HG03196 (cell line): Measurements from ENCODE around the gene COPS4.
"Not testable (repeated sequence)": the region's sequence is repeated elsewhere in the genome, so short reads cannot be mapped to it uniquely, and the experiment has no call there.

Source experiments
- ATAC-seq: cut with Tn5 transposase; IDR thresholded peaks from one replicate; pipeline ENCODE4 v1.9.1; 2021; ENCODE audit not compliant: unreplicated experiment

Gene COPS4

DNA sequence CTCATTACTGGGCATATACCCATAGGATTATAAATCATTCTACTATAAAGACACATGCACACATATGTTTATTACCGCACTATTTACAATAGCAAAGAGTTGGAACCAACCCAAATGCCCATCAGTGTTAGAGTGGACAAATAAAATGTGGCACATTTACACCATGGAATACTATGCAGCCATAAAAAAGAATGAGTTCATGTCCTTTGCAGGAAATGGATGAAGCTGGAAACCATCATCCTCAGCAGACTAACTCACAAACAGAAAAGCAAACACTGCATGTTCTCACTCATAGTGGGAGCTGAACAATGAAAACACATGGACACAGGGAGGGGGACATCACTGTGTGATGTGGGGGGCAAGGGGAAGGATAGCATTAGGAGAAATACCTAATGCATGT, 11.4 kb upstream of the COPS4 start:
- not testable (repeated sequence) for ATAC-seq

DNA sequence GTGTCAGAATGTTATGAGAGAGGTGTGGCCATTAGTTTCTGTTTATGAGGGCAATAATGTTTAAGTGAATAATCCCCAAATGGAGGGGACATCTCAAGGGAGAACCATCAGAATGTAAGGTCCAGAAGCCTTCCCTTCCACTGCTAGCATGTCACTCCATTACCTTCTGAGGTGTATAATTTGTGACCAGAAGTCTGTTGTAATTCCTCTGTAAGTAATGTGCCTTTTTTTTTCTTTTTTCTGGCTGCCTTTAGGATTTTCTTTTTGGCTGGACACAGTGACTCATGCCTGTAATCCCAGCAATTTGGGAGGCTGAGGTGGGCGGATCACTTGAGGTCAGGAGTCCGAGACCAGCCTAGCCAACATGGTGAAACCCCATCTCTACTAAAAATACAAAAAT, 10.8 kb upstream of the COPS4 start:
- ATAC-seq = no peak

DNA sequence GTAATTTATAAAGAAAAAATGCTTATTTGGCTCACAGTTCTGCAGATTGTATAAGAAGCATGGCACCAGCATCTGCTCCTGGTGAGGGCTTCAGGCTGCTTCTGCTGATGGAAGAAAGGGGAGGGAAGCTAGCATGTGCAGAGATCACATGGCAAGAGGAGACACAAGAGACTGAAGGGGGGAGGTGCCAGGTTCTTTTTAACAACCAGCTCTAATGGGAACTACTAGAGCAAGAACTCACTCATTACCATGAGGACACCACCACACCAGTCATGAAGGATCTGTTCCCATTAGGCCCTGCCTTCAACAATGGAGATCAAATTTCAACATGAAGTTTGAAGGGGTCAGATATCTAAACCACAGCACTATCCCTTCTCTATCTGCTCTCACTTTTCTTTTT, 9.4 kb upstream of the COPS4 start:
- ATAC-seq = no peak

DNA sequence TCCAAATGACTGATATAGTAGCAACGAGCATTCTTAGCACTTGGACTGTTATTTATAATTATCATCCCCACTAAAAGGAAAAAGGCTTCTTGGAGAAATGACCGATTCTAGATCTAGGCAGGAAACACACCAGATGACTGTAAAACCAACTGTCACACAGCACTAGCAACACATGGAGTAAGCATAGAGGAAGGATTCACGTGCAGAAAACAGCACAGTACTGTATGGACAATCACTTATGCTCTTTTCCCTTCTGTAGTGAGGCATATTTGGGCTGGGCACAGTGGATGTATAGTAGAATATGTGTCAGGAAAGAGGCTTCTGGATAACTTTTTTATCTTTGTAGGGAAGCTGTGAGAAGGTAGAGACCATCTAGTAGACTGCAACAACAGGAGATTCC, 6.0 kb upstream of the COPS4 start:
- ATAC-seq = no peak

DNA sequence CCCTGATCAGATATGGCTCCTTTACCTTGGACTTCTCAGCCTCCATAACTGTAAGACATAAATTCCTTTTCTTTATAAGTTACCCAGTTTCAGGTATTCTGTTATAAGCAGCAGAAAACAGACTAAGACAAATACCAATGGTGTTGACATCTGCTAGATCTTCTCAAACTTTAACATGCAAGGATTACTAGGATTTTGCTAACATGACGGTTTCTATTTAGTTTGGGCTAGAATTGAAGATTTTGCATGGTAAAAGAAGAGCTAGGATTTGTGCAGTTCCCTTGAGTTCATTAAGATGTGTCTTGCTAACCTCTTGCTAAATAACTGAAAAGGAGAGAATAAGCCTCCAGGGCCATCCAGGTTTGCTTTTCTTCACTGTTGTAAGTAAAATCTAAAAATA, 5.3 kb upstream of the COPS4 start:
- no peak for ATAC-seq

DNA sequence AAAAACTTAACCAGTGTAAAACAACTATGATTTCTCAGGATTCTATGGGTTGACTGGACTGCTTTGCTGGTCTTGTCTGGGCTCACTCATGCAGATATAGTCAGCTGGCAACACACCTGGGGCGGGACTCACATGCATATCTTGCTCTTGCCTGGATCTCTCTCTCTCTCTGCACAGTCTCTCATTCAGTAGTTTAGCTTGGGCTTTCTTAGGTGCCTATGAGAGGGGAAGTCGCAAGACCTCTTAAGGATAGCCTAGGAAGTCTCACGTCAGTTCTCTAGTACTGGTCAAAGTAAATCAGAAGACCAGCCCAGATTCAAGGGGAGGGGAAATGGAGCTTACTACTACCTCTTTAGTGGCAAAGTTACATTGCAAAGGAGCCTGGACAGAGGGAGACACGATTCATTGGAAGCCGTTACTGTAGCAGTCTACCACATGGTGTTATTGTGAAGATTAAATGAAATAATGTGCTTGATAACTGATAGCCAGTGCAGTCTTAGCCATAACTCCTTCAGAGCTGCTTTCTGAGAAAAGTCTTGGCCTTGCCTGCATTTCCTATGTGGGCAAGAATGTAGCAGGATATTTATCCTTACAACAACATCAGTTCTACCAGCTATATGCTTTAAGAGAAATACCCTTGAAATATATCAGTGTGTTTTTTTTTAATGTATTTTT, 2.1 kb downstream of the COPS4 start:
- no peak for ATAC-seq

DNA sequence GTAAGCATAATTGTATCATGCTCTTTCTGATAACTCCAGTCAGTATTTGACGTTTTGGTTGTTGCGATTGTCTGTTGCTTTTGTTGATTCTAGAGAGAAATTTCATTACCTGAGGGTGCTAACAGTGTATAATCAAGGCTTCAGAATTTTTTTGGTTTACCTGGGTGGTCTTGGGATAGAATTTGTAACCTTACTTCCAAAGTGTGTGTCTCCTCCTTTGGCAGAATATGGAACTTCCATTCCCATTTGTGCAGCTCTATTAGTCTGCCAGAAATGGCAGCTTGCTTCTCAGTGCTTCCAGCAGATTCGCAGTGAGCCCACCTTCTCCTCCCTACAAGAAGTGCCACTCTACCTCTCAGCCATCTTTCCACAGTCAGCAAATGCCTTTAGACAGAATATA, 5.3 kb downstream of the COPS4 start:
- ATAC-seq = no peak

DNA sequence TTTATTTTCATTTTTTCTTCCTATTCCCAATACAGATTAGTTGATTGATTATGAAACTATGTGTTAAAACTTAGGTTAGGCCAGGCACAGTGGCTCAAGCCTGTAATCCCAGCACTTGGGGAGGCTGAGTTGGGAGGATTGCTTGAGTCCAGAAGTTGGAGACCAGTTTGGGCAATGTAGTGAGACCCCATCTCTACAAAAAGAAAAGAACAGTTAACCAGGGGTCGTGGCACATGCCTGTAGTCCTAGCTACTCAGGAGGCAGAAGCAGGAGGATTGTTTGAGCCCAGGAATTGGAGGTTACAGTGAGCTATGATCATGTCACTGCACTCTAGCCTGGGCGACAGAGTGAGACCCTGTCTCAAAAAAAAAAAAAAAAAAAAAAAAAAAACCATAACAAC, 8.2 kb downstream of the COPS4 start:
- not testable (repeated sequence) for ATAC-seq

DNA sequence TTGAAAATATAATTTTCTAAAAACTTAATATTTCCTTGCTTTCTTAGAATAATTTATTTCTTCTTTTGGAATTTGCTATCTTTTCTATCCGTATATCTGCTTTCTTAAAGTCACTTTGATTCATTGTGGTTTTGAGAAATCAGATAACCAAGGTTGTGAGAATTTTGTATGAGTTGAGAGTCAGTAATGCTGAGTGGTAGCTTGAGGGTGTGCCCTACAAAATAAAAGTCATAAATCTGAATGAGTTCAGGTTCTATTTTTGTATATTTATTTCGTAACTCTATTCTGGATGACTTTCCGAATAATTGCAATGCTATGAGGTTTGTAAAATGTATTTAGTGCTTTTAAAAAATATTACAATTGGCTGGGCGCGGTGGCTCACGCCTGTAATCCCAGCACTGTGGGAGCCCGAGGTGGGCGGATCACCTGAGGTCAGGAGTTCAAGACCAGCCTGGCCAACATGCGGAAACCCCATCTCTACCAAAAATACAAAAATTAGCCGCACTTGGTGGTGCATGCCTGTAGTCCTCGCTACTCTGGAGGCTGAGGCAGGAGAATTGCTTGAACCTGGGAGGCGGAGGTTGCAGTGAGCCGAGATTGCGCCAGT, 8.9 kb downstream of the COPS4 start:
- ATAC-seq = no peak

DNA sequence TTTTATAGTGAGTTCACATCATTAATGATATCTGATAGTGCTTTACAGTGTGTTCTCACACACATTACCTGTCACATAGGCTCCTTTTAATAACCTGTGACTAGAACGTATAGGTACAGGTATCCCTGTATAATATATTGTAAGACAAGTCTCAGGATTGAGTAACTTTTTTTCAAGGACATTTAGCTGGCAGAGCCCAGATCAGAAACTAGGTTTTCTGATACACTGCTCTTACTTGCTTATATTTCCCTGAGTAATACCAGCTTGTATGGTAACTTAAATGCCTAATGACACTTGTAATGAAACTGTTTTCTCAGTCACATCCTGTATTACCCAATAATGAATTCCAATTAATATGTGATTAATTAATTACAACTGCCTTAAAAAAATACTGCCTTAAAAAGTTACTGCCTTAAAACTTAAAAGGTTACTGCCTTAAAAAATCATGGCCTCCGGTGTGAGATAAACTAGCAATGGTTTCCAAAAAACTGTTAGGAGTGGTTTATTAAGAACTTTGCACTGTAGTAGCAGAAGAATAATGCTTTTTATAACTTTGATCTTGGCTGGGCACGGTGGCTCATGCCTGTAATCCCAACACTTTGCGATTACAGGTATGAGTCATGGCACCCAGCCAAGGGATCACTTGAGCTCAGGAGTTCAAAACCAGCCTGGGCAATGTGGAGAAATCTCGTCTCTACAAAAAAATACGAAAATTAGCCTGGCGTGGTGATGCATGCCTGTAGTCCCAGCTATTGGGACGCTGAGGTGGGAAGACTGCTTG, 11.9 kb downstream of the COPS4 start:
- ATAC-seq = no peak

DNA sequence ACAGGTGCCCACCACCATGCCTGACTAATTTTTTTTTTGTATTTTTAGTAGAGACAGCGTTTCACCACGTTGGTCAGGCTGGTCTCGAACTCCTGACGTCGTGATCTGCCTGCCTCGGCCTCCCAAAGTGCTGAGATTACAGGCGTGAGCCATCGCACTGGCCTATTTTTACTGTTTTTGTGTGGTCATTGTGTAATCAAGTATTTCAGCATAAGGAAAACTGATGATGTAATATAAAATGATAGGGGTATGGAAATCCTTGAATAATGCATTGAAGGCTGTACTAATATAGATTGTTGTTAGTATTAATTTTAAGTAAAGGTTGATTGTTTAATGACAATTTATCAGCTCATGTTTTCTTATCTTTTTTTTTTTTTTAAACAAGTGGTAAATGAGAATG, 13.8 kb downstream of the COPS4 start:
- ATAC-seq = not testable (repeated sequence)

DNA sequence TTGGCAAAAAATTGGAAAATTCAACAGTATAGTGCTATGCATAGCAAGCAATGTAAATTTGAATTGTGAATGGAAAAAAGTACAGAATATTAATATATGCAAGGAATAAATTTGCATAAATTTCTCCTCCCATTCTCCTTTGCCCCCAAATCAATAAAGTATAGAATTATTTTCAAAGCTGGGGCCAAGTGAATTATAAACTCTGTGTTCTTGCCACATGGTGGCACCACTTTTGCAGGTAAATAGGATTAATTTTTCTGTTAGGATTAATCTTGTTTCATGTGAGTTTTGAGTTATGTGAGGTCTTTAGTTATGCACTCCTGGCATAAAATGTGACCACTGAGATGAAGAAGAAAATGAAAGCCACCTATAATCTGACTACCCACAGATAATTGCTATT, 19.9 kb downstream of the COPS4 start:
- ATAC-seq = no peak

DNA sequence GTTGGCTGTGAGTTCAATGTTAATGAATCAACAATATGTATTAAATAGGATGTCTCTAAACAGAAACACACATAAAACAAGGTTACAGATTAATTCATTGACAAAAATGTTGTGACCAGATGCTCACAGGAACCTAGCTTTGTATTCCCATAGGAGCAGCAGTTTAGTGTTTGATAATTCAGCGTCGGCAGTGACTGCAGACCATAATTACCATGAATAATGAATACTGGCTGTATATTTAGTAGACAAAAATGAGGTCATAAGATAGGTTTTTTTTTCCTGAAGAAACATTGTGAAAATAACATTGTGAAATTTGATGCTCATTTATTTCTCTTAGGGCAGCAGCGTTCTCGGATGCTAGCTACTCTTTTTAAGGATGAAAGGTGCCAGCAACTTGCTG, 27.8 kb downstream of the COPS4 start:
- ATAC-seq = no peak

DNA sequence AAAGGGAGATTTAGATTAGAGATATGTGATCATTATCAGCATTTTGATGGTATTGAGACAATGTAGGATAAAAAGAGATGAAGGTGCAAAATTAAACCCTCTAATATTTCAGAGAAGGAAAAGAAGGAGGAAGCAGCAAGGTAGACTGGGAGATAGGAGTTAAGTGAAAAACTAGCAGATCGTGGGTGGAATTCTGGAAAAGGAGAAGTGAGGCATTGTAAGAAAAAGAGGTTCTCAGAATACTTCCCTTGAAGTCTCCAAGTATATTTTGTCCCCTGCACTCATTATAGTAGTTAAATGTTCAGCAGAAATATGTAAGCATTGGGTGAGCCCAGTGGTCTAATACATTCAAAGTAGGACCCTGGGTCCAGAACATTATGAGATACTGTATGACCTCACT, 30.3 kb downstream of the COPS4 start:
- no peak for ATAC-seq

DNA sequence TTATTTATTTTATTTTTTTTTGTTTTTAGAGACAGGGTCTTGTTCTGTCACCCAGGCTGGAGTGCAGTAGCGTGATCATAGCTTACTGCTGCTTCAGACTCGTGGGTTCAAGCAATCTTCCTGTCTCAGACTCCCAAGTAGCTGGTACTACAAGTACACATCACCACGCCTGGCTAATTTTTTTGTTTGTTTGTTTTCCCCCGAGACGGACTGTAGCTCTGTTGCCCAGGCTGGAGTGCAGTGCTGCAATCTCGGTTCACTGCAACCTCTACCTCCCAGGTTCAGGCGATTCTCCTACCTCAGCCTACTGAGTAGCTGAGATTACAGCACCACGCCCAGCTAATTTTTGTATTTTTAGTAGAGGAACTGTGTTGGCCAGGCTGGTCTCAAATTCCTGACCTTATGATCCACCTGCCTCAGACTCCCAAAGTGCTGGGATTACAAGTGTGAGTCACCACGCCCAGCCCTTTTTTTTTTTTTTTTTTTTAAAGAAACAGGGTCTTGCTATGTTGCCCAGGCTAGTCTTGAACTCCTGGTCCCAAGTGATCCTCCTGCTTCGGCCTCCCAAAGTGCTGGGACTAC, 32.2 kb downstream of the COPS4 start:
- no peak for ATAC-seq

DNA sequence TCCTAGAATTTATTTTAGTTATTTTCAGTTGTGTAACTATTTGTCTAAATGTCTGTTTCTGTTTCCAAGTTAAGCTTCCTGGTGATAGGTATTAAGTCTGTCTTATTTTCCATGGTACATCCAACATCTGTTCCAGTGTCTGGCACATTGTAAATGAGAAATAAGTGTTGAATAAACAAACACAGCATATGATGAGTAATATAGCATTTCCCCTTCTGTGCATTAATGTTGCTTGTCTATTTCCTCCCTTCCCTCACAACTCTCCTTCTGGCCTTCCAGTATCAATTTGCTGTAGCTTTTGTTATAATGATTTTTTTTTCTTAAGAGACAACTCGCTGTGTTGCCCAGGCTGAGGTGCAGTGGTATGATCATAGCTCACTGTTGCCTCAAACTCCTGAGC, 36.1 kb downstream of the COPS4 start:
- ATAC-seq = no peak

DNA sequence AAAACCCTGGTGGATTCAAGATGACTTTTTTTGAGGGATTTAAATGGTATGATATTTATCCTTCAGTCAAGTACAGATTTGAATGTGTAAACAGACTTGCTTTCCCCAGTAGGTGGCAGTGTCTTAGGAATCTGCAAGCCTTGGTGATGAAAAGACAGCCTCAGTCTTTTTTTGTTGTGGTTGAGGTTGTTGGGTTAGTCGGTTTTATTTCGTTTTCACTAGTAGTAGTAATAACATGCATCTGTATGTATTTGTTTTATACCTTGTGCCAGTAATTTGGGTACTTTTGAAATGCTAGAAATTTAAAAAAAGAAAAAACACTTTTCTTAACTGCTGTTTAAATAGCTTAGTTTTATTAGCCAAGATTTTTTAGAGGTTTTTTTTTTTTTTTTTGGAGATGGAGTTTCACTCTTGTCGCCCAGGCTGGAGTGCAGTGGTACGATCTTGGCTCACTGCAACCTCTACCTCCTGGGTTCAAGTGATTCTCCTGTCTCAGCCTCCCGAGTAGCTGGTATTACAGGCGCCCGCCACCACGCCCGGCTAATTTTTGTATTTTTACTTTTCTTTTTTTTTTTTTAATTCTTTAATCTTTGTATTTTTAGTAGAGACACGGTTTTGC, 39.2 kb downstream of the COPS4 start:
- ATAC-seq = peak; percentile 81

DNA sequence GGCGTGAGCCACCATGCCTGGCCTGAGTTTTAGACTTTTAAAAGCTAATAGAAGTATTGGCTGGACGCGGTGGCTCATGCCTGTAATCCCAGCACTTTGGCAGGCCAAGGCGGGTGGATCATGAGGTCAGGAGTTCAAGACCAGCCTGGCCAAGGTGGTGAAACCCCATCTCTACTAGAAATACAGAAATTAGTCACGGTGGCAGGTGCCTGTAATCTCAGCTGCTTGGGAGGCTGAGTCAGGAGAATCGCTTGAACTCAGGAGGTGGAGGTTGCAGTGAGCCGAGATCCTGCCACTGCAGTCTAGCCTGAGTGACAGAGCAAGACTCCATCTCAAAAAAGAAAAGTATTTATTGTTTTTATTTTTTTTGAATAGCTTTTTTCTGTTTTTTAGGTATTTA, 39.8 kb downstream of the COPS4 start:
- ATAC-seq = not testable (repeated sequence)

DNA sequence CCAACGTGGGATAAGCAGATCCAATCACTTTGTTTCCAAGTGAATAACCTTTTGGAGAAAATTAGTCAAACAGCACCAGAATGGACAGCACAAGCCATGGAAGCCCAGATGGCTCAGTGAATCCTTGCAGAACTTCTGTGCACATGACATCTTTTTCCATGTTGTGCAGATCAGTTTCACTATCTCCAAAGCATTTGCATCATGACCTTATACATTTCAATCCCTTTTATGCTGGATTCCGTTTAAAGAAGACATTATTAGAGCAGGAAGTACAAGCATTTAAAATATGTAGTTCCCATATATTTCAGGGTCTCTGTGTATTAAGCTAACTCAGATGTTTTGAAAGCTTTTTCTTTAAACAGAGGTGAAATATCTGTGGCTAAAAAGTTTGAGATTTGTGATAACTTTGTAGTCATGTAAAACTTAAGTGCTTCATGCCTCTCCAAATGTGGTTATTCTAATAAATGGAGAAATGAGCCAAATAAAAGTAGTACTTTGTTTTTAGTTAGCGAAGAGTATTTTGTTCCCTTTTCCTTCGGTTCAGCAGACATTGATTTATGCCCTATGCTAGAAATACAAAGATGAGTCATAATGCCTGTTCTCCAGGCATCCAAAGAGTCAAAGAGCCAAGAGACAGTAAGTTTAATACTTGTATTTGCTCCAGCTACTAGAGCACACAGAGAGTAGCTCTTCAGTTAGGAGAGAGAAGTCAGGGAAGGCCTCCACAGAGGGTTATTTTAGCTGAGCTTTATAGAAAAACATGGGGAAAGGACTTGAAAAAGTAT, 40.5 kb downstream of the COPS4 start:
- ATAC-seq = no peak

DNA sequence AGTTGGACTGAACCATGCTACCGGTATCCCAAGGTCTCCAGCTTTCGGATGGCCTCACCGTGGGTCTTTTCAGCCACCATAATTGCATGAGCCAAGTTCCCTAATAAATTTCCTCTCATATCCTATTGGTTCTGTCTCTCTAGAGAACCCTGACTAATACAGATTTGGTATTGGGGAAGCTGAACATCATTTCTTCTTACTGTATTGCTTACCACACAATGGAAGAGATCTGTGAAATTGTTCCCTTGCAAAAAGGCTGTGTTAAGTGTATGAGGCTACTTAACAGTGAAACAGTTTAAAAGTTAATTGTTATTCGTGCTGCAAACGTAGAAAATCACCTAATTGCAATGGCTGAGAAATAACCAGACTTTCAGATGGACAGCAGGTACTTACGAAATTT, 45.6 kb downstream of the COPS4 start:
- no peak for ATAC-seq

DNA sequence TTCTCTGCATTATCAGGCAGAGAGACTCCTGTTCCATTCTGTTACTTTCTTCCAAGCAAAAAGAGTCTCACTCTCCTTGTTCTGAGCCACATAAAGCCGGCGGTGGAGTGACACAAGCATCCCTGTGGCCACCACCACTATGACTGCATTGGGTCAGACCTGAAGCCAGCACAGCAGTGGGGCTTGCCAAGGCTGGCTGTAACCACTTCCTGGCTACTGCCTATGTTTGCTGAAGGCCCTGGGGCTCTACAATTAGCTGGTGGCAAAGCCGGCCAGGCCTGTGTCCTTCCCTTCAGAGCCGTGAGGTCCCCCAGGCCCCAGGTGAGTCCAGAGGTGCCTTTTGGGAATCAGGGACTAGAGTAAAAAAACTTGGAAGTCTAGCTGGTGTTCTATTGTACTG, 47.8 kb downstream of the COPS4 start:
- ATAC-seq = no peak
